Bronchial epithelial cell (primary cell): Measurements from ENCODE around the gene PTPRN2. TPM values are rescaled to one million over a fixed set of nuclear protein-coding genes. Genes with fewer than 3 reads are reported as not detected.
"Not testable (repeated sequence)": the region's sequence is repeated elsewhere in the genome, so short reads cannot be mapped to it uniquely, and the experiment has no call there.

ENCODE experiments used
- DNase-seq: peaks from one replicate; pipeline ENCODE4 v3.0.0-alpha.2; 2010; ENCODE audit warnings: low read depth
- FAIRE-seq: peaks from 2 replicates; lab custom pipeline; 2011; peaks lifted over from hg19 to GRCh38; lab: Jason Lieb, UNC
- H3K27me3 ChIP-seq: 2 replicates; pipeline ENCODE4 v1.5.1; 2011; ENCODE audit warnings: low read length; ENCODE audit not compliant: control insufficient read depth, insufficient read depth
- H3K36me3 ChIP-seq: 2 replicates; pipeline ENCODE4 v1.5.1; 2011; ENCODE audit warnings: low read length; ENCODE audit not compliant: control insufficient read depth, insufficient read depth
- H3K4me3 ChIP-seq: 2 replicates; pipeline ENCODE4 v1.5.1; 2011; ENCODE audit warnings: mild to moderate bottlenecking, low read depth, low read length, control low read depth
- CTCF ChIP-seq: IDR thresholded peaks from 2 replicates; pipeline ENCODE4 v1.5.1; 2011; ENCODE audit warnings: mild to moderate bottlenecking, moderate library complexity, low read length, control low read depth, inconsistent platforms; ENCODE audit not compliant: insufficient read depth, severe bottlenecking
- total RNA-seq: library from RNA; depleted of rRNA; stranded (reverse); fragments of >200 nt; gene quantifications from 2 replicates; pipeline ENCODE4 v1.2.1, GENCODE V29; 2014

Gene PTPRN2
- total RNA-seq, 1 donor from 2014 or later = 1.1 TPM

- no peak for TF ChIP-seq CTCF
- no peaks in the 10 kb centered on the region for H3K36me3 ChIP-seq
- no peak for FAIRE-seq
- H3K27me3 ChIP-seq = no peaks in the 10 kb centered on the region
- no peak overlapping the region for H3K4me3 ChIP-seq
- DNase-seq = no peak
Observed at GRCh38 chr7:157918326-157919080, 669.1 kb downstream of the PTPRN2 start.

GRCh38 chr7:157916946-157917640 is 670.5 kb downstream of the PTPRN2 start:
- H3K36me3 ChIP-seq = no peaks in the 10 kb centered on the region
- no peak for TF ChIP-seq CTCF
- H3K27me3 ChIP-seq = no peaks in the 10 kb centered on the region
- H3K4me3 ChIP-seq = no peak overlapping the region
- FAIRE-seq = no peak
- no peak for DNase-seq

- FAIRE-seq = no peak
- no peak for TF ChIP-seq CTCF
Observed at GRCh38 chr7:157910446-157910845, 677.2 kb downstream of the PTPRN2 start.

GRCh38 chr7:157910045-157910444 is 677.6 kb downstream of the PTPRN2 start:
- H3K36me3 ChIP-seq, H3K4me3 ChIP-seq, FAIRE-seq, H3K27me3 ChIP-seq, DNase-seq: not testable (repeated sequence)

More at GRCh38 chr7:157910446-157910845, 677.2 kb downstream of the PTPRN2 start:
- DNase-seq = no peak
- Histone ChIP-seq H3K36me3 (no peaks in the 10 kb centered on the region), H3K4me3 (no peak overlapping the region), H3K27me3 (no peaks in the 10 kb centered on the region)

- no peak for TF ChIP-seq CTCF
- no peak for DNase-seq
- FAIRE-seq = no peak
- Histone ChIP-seq H3K4me3 (no peak overlapping the region), H3K36me3 (no peaks in the 10 kb centered on the region), H3K27me3 (no peaks in the 10 kb centered on the region)
Observed at GRCh38 chr7:157909370-157909769, 678.3 kb downstream of the PTPRN2 start.

- DNase-seq (no peak), FAIRE-seq (no peak)
- TF ChIP-seq CTCF = no peak
Observed at GRCh38 chr7:157908006-157908782, 679.4 kb downstream of the PTPRN2 start.

More at GRCh38 chr7:157908006-157908782, 679.4 kb downstream of the PTPRN2 start:
- Histone ChIP-seq H3K4me3 (no peak overlapping the region), H3K36me3 (no peaks in the 10 kb centered on the region), H3K27me3 (no peaks in the 10 kb centered on the region)
